Lung (tissue), 16 donors: ENCODE results near the gene TNFRSF1A. TPM values are rescaled to one million over a fixed set of nuclear protein-coding genes. Genes with fewer than 3 reads are reported as not detected.

Experiments
- ATAC-seq: fragments of 200-7000 bp; cut with Tn5 transposase; one replicate; pipeline ENCODE4 v1.9.1; 2020; ENCODE audit warnings: moderate number of reproducible peaks; ENCODE audit not compliant: insufficient read depth, low FRiP score
- DNase-seq, 3 donors: peaks; one replicate each; pipeline ENCODE4 v3.0.0-alpha.2; 2013 to 2017
- H3K27ac ChIP-seq, 2 donors: one replicate each; pipeline ENCODE4 v1.5.1; 2013; ENCODE audit warnings: mild to moderate bottlenecking in 2 of 2, moderate library complexity in 2 of 2, control low read depth in 1 of 2, inconsistent platforms in 1 of 2, low read depth in 1 of 2, low read length in 1 of 2
- H3K27me3 ChIP-seq, 3 donors: one replicate each; pipeline ENCODE4 v1.5.1; 2013; ENCODE audit warnings: low read length in 2 of 3; ENCODE audit not compliant: control insufficient read depth in 3 of 3, insufficient read depth in 3 of 3
- H3K36me3 ChIP-seq, 4 donors: one replicate each; pipeline ENCODE4 v1.5.1; 2013; ENCODE audit warnings: low read length in 4 of 4, mild to moderate bottlenecking in 1 of 4, moderate library complexity in 1 of 4; ENCODE audit not compliant: control insufficient read depth in 4 of 4, insufficient read depth in 4 of 4
- H3K4me1 ChIP-seq, 5 donors: one replicate each; pipeline ENCODE4 v1.5.1; 2013; ENCODE audit warnings: low read length in 5 of 5, mild to moderate bottlenecking in 2 of 5, moderate library complexity in 1 of 5; ENCODE audit not compliant: control insufficient read depth in 5 of 5, insufficient read depth in 5 of 5
- H3K4me3 ChIP-seq: one replicate; pipeline ENCODE4 v1.5.1; 2013; ENCODE audit warnings: mild to moderate bottlenecking, control low read depth, moderate library complexity
- H3K9ac ChIP-seq, 2 donors: one replicate each; pipeline ENCODE4 v1.5.1; 2013; ENCODE audit warnings: low read length in 2 of 2, control low read depth in 1 of 2; ENCODE audit not compliant: insufficient read depth in 1 of 2
- H3K9me3 ChIP-seq, 4 donors: one replicate each; pipeline ENCODE4 v1.5.1; 2013; ENCODE audit warnings: low read length in 3 of 4, mild to moderate bottlenecking in 1 of 4, moderate library complexity in 1 of 4; ENCODE audit not compliant: control insufficient read depth in 4 of 4, insufficient read depth in 3 of 4
- CTCF ChIP-seq: IDR thresholded peaks from 2 replicates; pipeline ENCODE4 v1.5.1; 2012; ENCODE audit warnings: mild to moderate bottlenecking; ENCODE audit errors: control extremely low read depth, extremely low read depth
- WGBS, 2 donors: extraction: QIAGEN DNeasy Blood & Tissue Kit; methylation state at CpG; one replicate each; pipeline ENCODE4 v1.1.7; 2013; 5-methylcytosine and 5-hydroxymethylcytosine counted together
- long read RNA-seq, 5 donors: transcript quantifications; one replicate each; lab custom pipeline, GENCODE V29; 2026
- polyA plus RNA-seq, 2 donors: library from polyadenylated mRNA; stranded (reverse); fragments of 200-250 nt; gene quantifications; one replicate each; pipeline ENCODE4 v1.2.1, GENCODE V29; 2013
- total RNA-seq, 2 donors: library from RNA; depleted of rRNA in 1 of 2; stranded (reverse); fragments of >200 nt in 1 of 2; gene quantifications; one replicate each; pipeline ENCODE4 v1.2.1, GENCODE V29; 2014 to 2021
- donor health status: control.
- donor health status: control.
- donor health status: Bipolar disorder and iron deficiency.
- donor health status: healthy.
- donor health status: DM: yes; HTN: yes; CAD: no.

Gene TNFRSF1A
- total RNA-seq (100 to 1,000 TPM; 175 to 184 TPM), polyA plus RNA-seq (100 to 1,000 TPM in 1 of 2 donors, 10 to 100 TPM in 1; 81.6 to 182 TPM)
- long read RNA-seq, donor 1, transcript TNFRSF1A-211 (2 exons, 554 nt), result minor isoform, 8 of 46 reads
- long read RNA-seq, donor 1, transcript TNFRSF1A-201 (10 exons, 2,223 nt), result major isoform, 18 of 46 reads
- long read RNA-seq, donor 1, partial matches to known transcripts, result 20 of 46 reads
- long read RNA-seq, donor 1, other reads (novel, unspliced or antisense), result 0 of 46 reads
- long read RNA-seq, donor 2, transcript TNFRSF1A-201 (10 exons, 2,223 nt), result major isoform, 8 of 23 reads
- long read RNA-seq, donor 2, partial matches to known transcripts, result 13 of 23 reads
- long read RNA-seq, donor 2, other reads (novel, unspliced or antisense), result 0 of 23 reads
- long read RNA-seq, donor 3, transcript TNFRSF1A-201 (10 exons, 2,223 nt), result major isoform, 6 of 9 reads
- long read RNA-seq, donor 3, partial matches to known transcripts, result 0 of 9 reads
- long read RNA-seq, donor 3, other reads (novel, unspliced or antisense), result 0 of 9 reads
- long read RNA-seq, donor 4, transcript TNFRSF1A-201 (10 exons, 2,223 nt), result major isoform, 7 of 26 reads
- long read RNA-seq, donor 4, partial matches to known transcripts, result 16 of 26 reads
- long read RNA-seq, donor 4, other reads (novel, unspliced or antisense), result 0 of 26 reads
- long read RNA-seq, donor 5, transcript TNFRSF1A-201 (10 exons, 2,223 nt), result major isoform, 28 of 57 reads
- long read RNA-seq, donor 5, partial matches to known transcripts, result 26 of 57 reads
- long read RNA-seq, donor 5, other reads (novel, unspliced or antisense), result 0 of 57 reads

GRCh38 chr12:6341417-6342139 lies at the start of gene TNFRSF1A:
TNFRSF1A (minus strand) TSS chr12:6342076; CDS start chr12:6341814, 262 bp downstream.
- Histone ChIP-seq H3K36me3 (peaks cover 0 to 12% (median 0%) of the 10 kb centered on the region in 4 donors), H3K9me3 (no peaks in the 10 kb centered on the region), H3K4me1 (peaks cover 20 to 54% (median 37%) of the 10 kb centered on the region in 5 donors), H3K9ac (peak within 1 kb of the TSS; percentile 80 to 91), H3K27ac (peak within 1 kb of the TSS; percentile 97 to 99), H3K27me3 (no peaks in the 10 kb centered on the region), H3K4me3 (peak within 1 kb of the TSS; percentile 98)
- ATAC-seq (peak; percentile 61), DNase-seq (peak; percentile 83 to 95 (median 92))
- WGBS, 2 donors, result 0% methylated on average over 19 to 21 of the region's 21 CpGs
- TF ChIP-seq CTCF, result no peak

- TF ChIP-seq CTCF, result no peak
- no peak for ATAC-seq
These were observed 49.1 kb upstream of the TNFRSF1A start for GRCh38 chr12:6391013-6391412.

GRCh38 chr12:6390084-6390799 lies 48.4 kb upstream of the TNFRSF1A start:
- no peak for TF ChIP-seq CTCF
- no peaks in the 10 kb centered on the region for H3K27me3 ChIP-seq
- H3K4me1 ChIP-seq, result peaks cover 0 to 11% (median 1%) of the 10 kb centered on the region in 5 donors
- peaks cover 0 to 39% (median 32%) of the 10 kb centered on the region in 4 donors for H3K36me3 ChIP-seq
- H3K27ac ChIP-seq, result no peak overlapping the region
- H3K4me3 ChIP-seq, result no peak overlapping the region
- ATAC-seq (no peak), DNase-seq (no peak)
- H3K9me3 ChIP-seq, result no peaks in the 10 kb centered on the region
- no peak overlapping the region for H3K9ac ChIP-seq
- WGBS, 2 donors, result 83 to 88% methylated on average over 15 of the region's 15 CpGs

More at GRCh38 chr12:6391013-6391412, 49.1 kb upstream of the TNFRSF1A start:
- Histone ChIP-seq H3K27ac (no peak overlapping the region), H3K9me3 (no peaks in the 10 kb centered on the region), H3K9ac (no peak overlapping the region), H3K36me3 (peaks cover 0 to 37% (median 33%) of the 10 kb centered on the region in 4 donors), H3K27me3 (no peaks in the 10 kb centered on the region), H3K4me3 (no peak overlapping the region), H3K4me1 (peaks cover 0 to 6% (median 0%) of the 10 kb centered on the region in 5 donors)
- 94 to 98% methylated on average over 16 to 17 of the region's 17 CpGs for WGBS, 2 donors
- DNase-seq, result no peak
